Measurements from ENCODE around the gene MPP2. TPM values are rescaled to one million over a fixed set of nuclear protein-coding genes. Genes with fewer than 3 reads are reported as not detected.

MPP2 gene
- polyA plus RNA-seq, 1 of the 3 experiments (the other 2 are of a cell fraction), result 8.3 TPM

DNA sequence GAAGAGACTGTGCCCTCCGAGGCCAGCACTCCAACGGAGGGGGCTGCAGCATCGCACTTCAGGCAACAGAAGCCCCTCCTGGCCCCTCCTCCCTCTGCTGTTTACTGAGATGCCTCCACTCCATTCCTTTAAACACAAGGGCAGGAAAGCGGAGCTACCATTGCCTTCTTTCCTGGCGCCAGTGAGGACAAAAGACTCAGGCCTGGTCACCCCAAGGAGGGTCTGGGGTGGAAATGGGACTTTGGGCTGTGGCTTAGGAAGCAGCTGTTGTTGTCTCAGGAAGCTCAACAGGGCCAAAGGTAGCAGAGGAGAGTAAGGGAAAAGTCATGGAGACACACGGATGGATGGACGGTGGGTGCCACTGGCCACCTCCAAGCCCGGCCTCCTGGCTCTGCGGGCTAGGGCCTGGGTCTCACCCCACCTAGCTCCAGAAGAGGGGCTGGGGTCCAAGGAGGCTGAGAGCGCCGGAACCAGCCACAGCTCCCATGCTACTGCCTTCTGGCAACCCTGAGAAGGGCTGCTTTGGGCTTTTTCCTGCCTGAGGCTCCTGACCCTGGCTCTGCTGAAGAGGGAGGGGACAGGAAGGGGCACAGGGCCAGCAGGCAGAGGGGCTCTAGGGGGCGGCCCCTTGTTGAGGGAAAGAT is 49.3 kb downstream of the MPP2 start:
- H4K20me1 ChIP-seq (ENCODE audit: insufficient read depth), result no peaks in the 10 kb centered on the region
- no peak overlapping the region for H3K4me3 ChIP-seq (ENCODE audit: low read depth in 2 of 2, low read length in 1 of 2)
- peaks cover 27% of the 10 kb centered on the region; the same call in 1 of the 2 replicates for H3K27me3 ChIP-seq (ENCODE audit: insufficient read depth)
- H3K4me2 ChIP-seq, result no peak overlapping the region
- no peak overlapping the region for H3K27ac ChIP-seq (ENCODE audit: low read depth in 2 of 2, low read length in 1 of 2)
- H3K9me2 ChIP-seq, result no peaks in the 10 kb centered on the region
- H3K36me3 ChIP-seq (replicated peaks in 1 of 2; ENCODE audit: control insufficient read depth in 1 of 2, insufficient read depth in 2 of 2, low read length in 1 of 2), result no peaks in the 10 kb centered on the region
- TF ChIP-seq MEF2A (IDR thresholded peaks at IDR 0.05; ENCODE audit: borderline replicate concordance, low read depth) (no peak), SIN3A (IDR thresholded peaks at IDR 0.05; ENCODE audit: borderline replicate concordance, low read depth, low read length) (no peak), FOXJ3 (CRISPR knock-in tag; IDR thresholded peaks at IDR 0.05) (no peak)
- TF ChIP-seq, protein P1, sequence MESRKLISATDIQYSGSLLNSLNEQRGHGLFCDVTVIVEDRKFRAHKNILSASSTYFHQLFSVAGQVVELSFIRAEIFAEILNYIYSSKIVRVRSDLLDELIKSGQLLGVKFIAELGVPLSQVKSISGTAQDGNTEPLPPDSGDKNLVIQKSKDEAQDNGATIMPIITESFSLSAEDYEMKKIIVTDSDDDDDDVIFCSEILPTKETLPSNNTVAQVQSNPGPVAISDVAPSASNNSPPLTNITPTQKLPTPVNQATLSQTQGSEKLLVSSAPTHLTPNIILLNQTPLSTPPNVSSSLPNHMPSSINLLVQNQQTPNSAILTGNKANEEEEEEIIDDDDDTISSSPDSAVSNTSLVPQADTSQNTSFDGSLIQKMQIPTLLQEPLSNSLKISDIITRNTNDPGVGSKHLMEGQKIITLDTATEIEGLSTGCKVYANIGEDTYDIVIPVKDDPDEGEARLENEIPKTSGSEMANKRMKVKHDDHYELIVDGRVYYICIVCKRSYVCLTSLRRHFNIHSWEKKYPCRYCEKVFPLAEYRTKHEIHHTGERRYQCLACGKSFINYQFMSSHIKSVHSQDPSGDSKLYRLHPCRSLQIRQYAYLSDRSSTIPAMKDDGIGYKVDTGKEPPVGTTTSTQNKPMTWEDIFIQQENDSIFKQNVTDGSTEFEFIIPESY (IDR thresholded peaks at IDR 0.05; ENCODE audit: borderline replicate concordance, low read depth), result no peak
- POLR2A ChIA-PET, result no interaction called here
- CTCF ChIA-PET, result interaction anchor here (0.8 to 4.6 kb wide), 7 partner anchors 10 to 184 kb away, joined by 3 to 51 read pairs (median 3); partner anchors contain the start of gene CD300LG
- H3K79me2 ChIP-seq (ENCODE audit: insufficient read depth), result no peaks in the 10 kb centered on the region
- no peak overlapping the region for H3K9ac ChIP-seq
- no peaks in the 10 kb centered on the region for H3F3A ChIP-seq (replicated peaks; ENCODE audit: insufficient read depth)
- H3K4me1 ChIP-seq (ENCODE audit: control insufficient read depth in 1 of 2, insufficient read depth in 2 of 2, low read depth in 1 of 2, low read length in 1 of 2), result no peaks in the 10 kb centered on the region; a peak in 1 of 4 replicates
- H3K9me3 ChIP-seq, result no peaks in the 10 kb centered on the region
- 63% methylated on average over 10 of the region's 12 CpGs for WGBS (ENCODE audit: low lambda C conversion rate)
- DNase-seq, result no peak
- H2AFZ ChIP-seq (ENCODE audit: low read depth), result no peak overlapping the region

DNA sequence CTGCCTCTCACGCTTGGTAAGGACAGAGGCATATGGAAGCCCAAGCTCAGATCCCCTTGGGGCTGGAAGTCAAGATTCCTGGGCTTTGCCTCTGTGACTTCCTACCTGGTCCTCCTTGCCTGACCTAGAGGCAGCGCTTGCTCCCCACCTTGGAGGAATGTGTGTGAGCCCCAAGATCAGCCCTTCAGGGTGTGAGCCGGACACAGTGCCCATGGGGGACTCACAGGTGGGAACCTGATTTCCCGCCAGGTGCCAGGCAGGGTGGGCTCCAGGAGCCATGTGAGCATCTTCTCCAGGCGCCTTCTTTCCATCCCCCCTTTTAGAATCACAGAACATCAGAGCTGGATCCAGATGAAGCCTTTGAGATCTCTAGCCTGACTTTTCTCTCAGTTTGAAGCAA is 50.2 kb downstream of the MPP2 start:
- POLR2A ChIA-PET, result no interaction called here
- Histone ChIP-seq H3K27ac (ENCODE audit: low read depth in 2 of 2, low read length in 1 of 2) (no peak overlapping the region), H3K9ac (no peak overlapping the region), H3K36me3 (replicated peaks in 1 of 2; ENCODE audit: control insufficient read depth in 1 of 2, insufficient read depth in 2 of 2, low read length in 1 of 2) (no peaks in the 10 kb centered on the region), H3K9me2 (no peaks in the 10 kb centered on the region), H3K79me2 (ENCODE audit: insufficient read depth) (no peaks in the 10 kb centered on the region), H3K4me1 (ENCODE audit: control insufficient read depth in 1 of 2, insufficient read depth in 2 of 2, low read depth in 1 of 2, low read length in 1 of 2) (no peaks in the 10 kb centered on the region; a peak in 1 of 4 replicates), H3K4me2 (no peak overlapping the region), H3K9me3 (no peaks in the 10 kb centered on the region), H4K20me1 (ENCODE audit: insufficient read depth) (no peaks in the 10 kb centered on the region), H3K4me3 (ENCODE audit: low read depth in 2 of 2, low read length in 1 of 2) (no peak overlapping the region), H3K27me3 (ENCODE audit: insufficient read depth) (peaks cover 32% of the 10 kb centered on the region; the same call in 1 of the 2 replicates), H3F3A (replicated peaks; ENCODE audit: insufficient read depth) (no peaks in the 10 kb centered on the region), H2AFZ (ENCODE audit: low read depth) (no peak overlapping the region)
- 61% methylated on average over 4 of the region's 5 CpGs for WGBS (ENCODE audit: low lambda C conversion rate)
- CTCF ChIA-PET, result interaction anchor here (1.2 to 4.6 kb wide), 7 partner anchors 9 to 281 kb away, joined by 3 to 51 read pairs (median 3); partner anchors contain the start of gene CD300LG
- no peak for DNase-seq
- TF ChIP-seq TAF1 (IDR thresholded peaks at IDR 0.05; ENCODE audit: borderline replicate concordance, low read depth, low read length) (no peak), SMC3 (IDR thresholded peaks at IDR 0.05; ENCODE audit: low read depth, low read length) (no peak), FOSL2 (IDR thresholded peaks at IDR 0.05; ENCODE audit: borderline replicate concordance, low read depth) (no peak), TEAD4 (IDR thresholded peaks at IDR 0.05; ENCODE audit: borderline replicate concordance, insufficient read depth) (no peak), EZH2phosphoT487 (IDR thresholded peaks at IDR 0.05; ENCODE audit: borderline replicate concordance, low read depth) (no peak), RAD21 (IDR thresholded peaks at IDR 0.05; ENCODE audit: low read length) (no peak), RCOR1 (IDR thresholded peaks at IDR 0.05; ENCODE audit: low read length) (no peak), CHD2 (IDR thresholded peaks at IDR 0.05; ENCODE audit: low read length, partially characterized antibody) (no peak), GATA2 (CRISPR knock-in tag; IDR thresholded peaks at IDR 0.05) (no peak), JUND (IDR thresholded peaks at IDR 0.05) (no peak), GABPA (IDR thresholded peaks at IDR 0.05; ENCODE audit: low read depth) (no peak), YY1 (IDR thresholded peaks at IDR 0.05; ENCODE audit: low read depth) (no peak), MEF2A (IDR thresholded peaks at IDR 0.05; ENCODE audit: borderline replicate concordance, low read depth) (no peak)
- TF ChIP-seq, protein P1 (IDR thresholded peaks at IDR 0.05; ENCODE audit: borderline replicate concordance, low read depth), result no peak
- TF ChIP-seq, protein P2, sequence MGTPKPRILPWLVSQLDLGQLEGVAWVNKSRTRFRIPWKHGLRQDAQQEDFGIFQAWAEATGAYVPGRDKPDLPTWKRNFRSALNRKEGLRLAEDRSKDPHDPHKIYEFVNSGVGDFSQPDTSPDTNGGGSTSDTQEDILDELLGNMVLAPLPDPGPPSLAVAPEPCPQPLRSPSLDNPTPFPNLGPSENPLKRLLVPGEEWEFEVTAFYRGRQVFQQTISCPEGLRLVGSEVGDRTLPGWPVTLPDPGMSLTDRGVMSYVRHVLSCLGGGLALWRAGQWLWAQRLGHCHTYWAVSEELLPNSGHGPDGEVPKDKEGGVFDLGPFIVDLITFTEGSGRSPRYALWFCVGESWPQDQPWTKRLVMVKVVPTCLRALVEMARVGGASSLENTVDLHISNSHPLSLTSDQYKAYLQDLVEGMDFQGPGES (IDR thresholded peaks at IDR 0.05; ENCODE audit: low read depth, low read length), result no peak
- TF ChIP-seq, protein P3, sequence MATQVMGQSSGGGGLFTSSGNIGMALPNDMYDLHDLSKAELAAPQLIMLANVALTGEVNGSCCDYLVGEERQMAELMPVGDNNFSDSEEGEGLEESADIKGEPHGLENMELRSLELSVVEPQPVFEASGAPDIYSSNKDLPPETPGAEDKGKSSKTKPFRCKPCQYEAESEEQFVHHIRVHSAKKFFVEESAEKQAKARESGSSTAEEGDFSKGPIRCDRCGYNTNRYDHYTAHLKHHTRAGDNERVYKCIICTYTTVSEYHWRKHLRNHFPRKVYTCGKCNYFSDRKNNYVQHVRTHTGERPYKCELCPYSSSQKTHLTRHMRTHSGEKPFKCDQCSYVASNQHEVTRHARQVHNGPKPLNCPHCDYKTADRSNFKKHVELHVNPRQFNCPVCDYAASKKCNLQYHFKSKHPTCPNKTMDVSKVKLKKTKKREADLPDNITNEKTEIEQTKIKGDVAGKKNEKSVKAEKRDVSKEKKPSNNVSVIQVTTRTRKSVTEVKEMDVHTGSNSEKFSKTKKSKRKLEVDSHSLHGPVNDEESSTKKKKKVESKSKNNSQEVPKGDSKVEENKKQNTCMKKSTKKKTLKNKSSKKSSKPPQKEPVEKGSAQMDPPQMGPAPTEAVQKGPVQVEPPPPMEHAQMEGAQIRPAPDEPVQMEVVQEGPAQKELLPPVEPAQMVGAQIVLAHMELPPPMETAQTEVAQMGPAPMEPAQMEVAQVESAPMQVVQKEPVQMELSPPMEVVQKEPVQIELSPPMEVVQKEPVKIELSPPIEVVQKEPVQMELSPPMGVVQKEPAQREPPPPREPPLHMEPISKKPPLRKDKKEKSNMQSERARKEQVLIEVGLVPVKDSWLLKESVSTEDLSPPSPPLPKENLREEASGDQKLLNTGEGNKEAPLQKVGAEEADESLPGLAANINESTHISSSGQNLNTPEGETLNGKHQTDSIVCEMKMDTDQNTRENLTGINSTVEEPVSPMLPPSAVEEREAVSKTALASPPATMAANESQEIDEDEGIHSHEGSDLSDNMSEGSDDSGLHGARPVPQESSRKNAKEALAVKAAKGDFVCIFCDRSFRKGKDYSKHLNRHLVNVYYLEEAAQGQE (IDR thresholded peaks at IDR 0.05; ENCODE audit: low read depth, low read length), result no peak

All from SK-N-SH (cell line).